ENCODE measurements around the gene LARGE1. TPM values are rescaled to one million over a fixed set of nuclear protein-coding genes. Genes with fewer than 3 reads are reported as not detected.
A peak's percentile ranks its signal among the peaks of the same experiment; 100 is the strongest.

LARGE1 gene
- total and polyA plus RNA-seq, 2 experiments from 2014 or later, result 21.2 to 23.6 TPM

DNA sequence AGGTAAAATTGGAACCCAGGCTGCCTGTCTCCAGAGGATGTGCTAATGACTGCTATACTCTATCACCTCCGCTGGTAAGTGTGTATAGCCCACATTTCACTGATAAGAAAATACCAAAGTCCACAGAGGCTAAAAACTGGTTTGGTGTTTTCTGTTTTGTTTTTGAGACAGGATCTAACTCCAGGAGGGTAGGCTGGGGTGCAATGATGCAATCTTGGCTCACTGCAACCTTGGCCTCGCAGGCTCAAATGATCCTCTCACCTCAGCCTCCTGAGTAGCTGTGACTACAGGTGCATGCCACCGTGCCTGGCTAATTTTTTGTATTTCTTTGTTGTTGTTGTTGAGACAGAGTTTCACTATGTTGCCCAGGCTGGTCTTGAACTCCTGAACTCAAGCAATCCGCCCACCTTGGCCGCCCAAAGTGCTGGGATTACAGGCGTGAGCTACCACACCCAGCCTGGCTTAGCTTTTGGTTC is 409.8 kb downstream of the LARGE1 start:
- Histone ChIP-seq H4K20me1 (ENCODE audit: insufficient read depth, poor library complexity, severe bottlenecking) (peaks cover 3% of the 10 kb centered on the region), H3K9me2 (replicated peaks; ENCODE audit: insufficient read depth) (no peaks in the 10 kb centered on the region), H3K4me3 (no peak overlapping the region), H3K79me2 (peaks cover 4% of the 10 kb centered on the region), H3K9me3 (ENCODE audit: low read depth) (no peaks in the 10 kb centered on the region), H3K27ac (no peak overlapping the region), H3K4me2 (no peak overlapping the region), H3K36me3 (replicated peaks; ENCODE audit: insufficient read depth, low read depth) (no peaks in the 10 kb centered on the region), H3K27me3 (no peaks in the 10 kb centered on the region), H3K4me1 (ENCODE audit: insufficient read depth) (no peaks in the 10 kb centered on the region), H2AFZ (no peak overlapping the region)
- WGBS (ENCODE audit: low lambda C conversion rate, missing lambda C conversion rate), result 79% methylated on average over 6 of the region's 6 CpGs
- peak; percentile 11 for DNase-seq (ENCODE audit: low spot score)
- no peak for TF ChIP-seq EZH2phosphoT487 (IDR thresholded peaks at IDR 0.05; ENCODE audit: low read depth, severe bottlenecking, unreplicated experiment)
- TF ChIP-seq, protein P1, sequence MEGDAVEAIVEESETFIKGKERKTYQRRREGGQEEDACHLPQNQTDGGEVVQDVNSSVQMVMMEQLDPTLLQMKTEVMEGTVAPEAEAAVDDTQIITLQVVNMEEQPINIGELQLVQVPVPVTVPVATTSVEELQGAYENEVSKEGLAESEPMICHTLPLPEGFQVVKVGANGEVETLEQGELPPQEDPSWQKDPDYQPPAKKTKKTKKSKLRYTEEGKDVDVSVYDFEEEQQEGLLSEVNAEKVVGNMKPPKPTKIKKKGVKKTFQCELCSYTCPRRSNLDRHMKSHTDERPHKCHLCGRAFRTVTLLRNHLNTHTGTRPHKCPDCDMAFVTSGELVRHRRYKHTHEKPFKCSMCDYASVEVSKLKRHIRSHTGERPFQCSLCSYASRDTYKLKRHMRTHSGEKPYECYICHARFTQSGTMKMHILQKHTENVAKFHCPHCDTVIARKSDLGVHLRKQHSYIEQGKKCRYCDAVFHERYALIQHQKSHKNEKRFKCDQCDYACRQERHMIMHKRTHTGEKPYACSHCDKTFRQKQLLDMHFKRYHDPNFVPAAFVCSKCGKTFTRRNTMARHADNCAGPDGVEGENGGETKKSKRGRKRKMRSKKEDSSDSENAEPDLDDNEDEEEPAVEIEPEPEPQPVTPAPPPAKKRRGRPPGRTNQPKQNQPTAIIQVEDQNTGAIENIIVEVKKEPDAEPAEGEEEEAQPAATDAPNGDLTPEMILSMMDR (IDR thresholded peaks at IDR 0.05; ENCODE audit: poor library complexity), result no peak
- TF ChIP-seq EZH2 (IDR thresholded peaks at IDR 0.05; ENCODE audit: borderline replicate concordance), result no peak

DNA sequence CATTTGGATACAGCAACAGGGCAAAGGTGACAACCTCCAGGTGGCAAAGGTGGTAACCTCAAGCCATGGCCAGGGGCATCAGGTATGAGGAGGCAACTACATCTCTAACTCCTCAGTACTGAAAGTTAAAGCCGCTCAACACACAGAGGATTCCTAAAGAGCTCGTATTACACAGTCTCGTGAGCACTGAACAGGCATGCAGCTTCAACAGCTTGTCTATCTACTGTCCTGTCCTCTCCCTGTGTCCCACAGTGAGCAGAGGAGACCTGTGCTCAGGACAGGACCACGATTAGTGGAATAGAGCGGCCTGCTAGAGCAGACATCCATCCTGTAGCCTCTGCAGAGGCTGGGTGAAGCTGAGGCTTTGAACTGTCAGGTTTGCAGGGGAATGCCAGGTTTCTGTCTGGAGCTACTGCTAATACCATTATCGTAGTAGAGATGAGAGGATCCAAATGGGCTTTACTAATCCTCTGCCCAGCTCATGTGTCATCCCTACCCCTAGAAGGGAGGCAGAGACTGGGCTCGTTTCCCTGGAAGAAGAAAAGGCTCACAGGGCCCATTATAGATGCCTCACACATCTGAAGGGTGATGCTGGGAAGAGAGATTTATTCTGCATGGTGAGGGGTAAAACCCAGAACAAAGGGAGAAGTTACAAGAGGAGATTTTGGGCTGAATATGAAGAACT is 415.2 kb downstream of the LARGE1 start:
- Histone ChIP-seq H3K4me3 (no peak overlapping the region), H3K9me3 (ENCODE audit: low read depth) (no peaks in the 10 kb centered on the region), H3K4me2 (no peak overlapping the region), H3K27me3 (no peaks in the 10 kb centered on the region), H3K36me3 (replicated peaks; ENCODE audit: insufficient read depth, low read depth) (no peaks in the 10 kb centered on the region), H3K4me1 (ENCODE audit: insufficient read depth) (no peaks in the 10 kb centered on the region), H2AFZ (no peak overlapping the region), H3K79me2 (no peaks in the 10 kb centered on the region), H3K9me2 (replicated peaks; ENCODE audit: insufficient read depth) (no peaks in the 10 kb centered on the region), H3K27ac (no peak overlapping the region), H4K20me1 (ENCODE audit: insufficient read depth, poor library complexity, severe bottlenecking) (no peaks in the 10 kb centered on the region)
- no peak for DNase-seq (ENCODE audit: low spot score)
- TF ChIP-seq EZH2 (IDR thresholded peaks at IDR 0.05; ENCODE audit: borderline replicate concordance), result no peak
- TF ChIP-seq, protein P1 (IDR thresholded peaks at IDR 0.05; ENCODE audit: poor library complexity), result no peak
- no peak for TF ChIP-seq EZH2phosphoT487 (IDR thresholded peaks at IDR 0.05; ENCODE audit: low read depth, severe bottlenecking, unreplicated experiment)
- WGBS (ENCODE audit: low lambda C conversion rate, missing lambda C conversion rate), result 66% methylated on average over 7 of the region's 7 CpGs

DNA sequence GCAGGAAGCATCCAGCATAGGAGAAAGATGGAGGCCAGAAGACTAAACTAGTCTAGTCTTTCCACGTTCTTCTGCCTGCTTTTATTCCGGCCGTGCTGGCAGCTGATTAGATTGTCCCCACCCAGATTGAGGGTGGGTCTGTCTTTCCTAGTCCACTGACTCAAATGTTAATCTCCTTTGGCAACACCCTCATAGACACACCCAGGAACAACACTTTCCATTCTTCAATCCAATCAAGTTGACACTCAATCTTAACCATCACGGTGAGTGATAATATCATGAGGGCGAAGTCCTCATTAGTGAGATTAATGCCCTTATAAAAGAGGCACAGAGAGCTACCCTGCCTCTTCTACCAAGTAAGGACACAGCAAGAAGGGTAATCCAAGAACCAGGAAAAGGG is 424.2 kb downstream of the LARGE1 start:
- 92% methylated on average over 5 of the region's 5 CpGs for WGBS (ENCODE audit: low lambda C conversion rate, missing lambda C conversion rate)
- TF ChIP-seq EZH2phosphoT487 (IDR thresholded peaks at IDR 0.05; ENCODE audit: low read depth, severe bottlenecking, unreplicated experiment), result no peak
- TF ChIP-seq EZH2 (IDR thresholded peaks at IDR 0.05; ENCODE audit: borderline replicate concordance), result no peak
- TF ChIP-seq, protein P1 (IDR thresholded peaks at IDR 0.05; ENCODE audit: poor library complexity), result no peak
- no peaks in the 10 kb centered on the region for H3K9me2 ChIP-seq (replicated peaks; ENCODE audit: insufficient read depth)
- H3K79me2 ChIP-seq, result no peaks in the 10 kb centered on the region
- no peak overlapping the region for H2AFZ ChIP-seq
- H3K4me1 ChIP-seq (ENCODE audit: insufficient read depth), result peaks cover 15% of the 10 kb centered on the region
- H3K4me3 ChIP-seq, result no peak overlapping the region
- no peak for DNase-seq (ENCODE audit: low spot score)
- H4K20me1 ChIP-seq (ENCODE audit: insufficient read depth, poor library complexity, severe bottlenecking), result no peaks in the 10 kb centered on the region
- no peaks in the 10 kb centered on the region for H3K36me3 ChIP-seq (replicated peaks; ENCODE audit: insufficient read depth, low read depth)
- no peaks in the 10 kb centered on the region for H3K27me3 ChIP-seq
- H3K9me3 ChIP-seq (ENCODE audit: low read depth), result no peaks in the 10 kb centered on the region
- H3K27ac ChIP-seq, result no peak overlapping the region
- no peak overlapping the region for H3K4me2 ChIP-seq

Data from hepatocyte (in vitro differentiated cells).